GM12878 (cell line): ENCODE data around the gene SLC35C1. TPM values are rescaled to one million over a fixed set of nuclear protein-coding genes. Genes with fewer than 3 reads are reported as not detected.

Source experiments
- CEBPB ChIP-seq, 2 experiments: fragments of 150-350 bp in 1 of 2; IDR thresholded peaks; 2 replicates each; pipeline ENCODE4 v1.6.1; 2012 to 2014; ENCODE audit warnings: low read depth in 2 of 2, low read length in 2 of 2, borderline replicate concordance in 1 of 2, inconsistent platforms in 1 of 2
- CREB1 ChIP-seq: IDR thresholded peaks from 2 replicates; pipeline ENCODE4 v1.6.1; 2012; ENCODE audit warnings: low read depth, mild to moderate bottlenecking, inconsistent platforms
- CTCF ChIP-seq, 3 experiments: IDR thresholded peaks in 2 of 3; conservative IDR thresholded peaks in 1 of 3; 2 replicates each; pipeline ENCODE4 v1.5.1; 2011; ENCODE audit warnings: low read depth in 3 of 3, low read length in 3 of 3, mild to moderate bottlenecking in 3 of 3, control low read depth in 2 of 3, moderate library complexity in 2 of 3, inconsistent platforms in 1 of 3, mixed read lengths in 1 of 3; ENCODE audit not compliant: control insufficient read depth in 2 of 3, insufficient read depth in 1 of 3; ENCODE audit errors: extremely low read depth in 1 of 3
- EED ChIP-seq: sonication (generic); IDR thresholded peaks from 2 replicates; pipeline ENCODE4 v1.6.1; 2016; ENCODE audit warnings: antibody characterized with exemption, low read depth
- EGR1 ChIP-seq, 2 experiments: IDR thresholded peaks; 1 replicate in 1 of 2; 2 replicates in 1 of 2; pipeline ENCODE4 v1.6.1; 2011 to 2012; ENCODE audit warnings: low read depth in 2 of 2, low read length in 2 of 2, borderline replicate concordance in 1 of 2, mild to moderate bottlenecking in 1 of 2, moderate library complexity in 1 of 2
- GATAD2B ChIP-seq: fragments of 450-650 bp; conservative IDR thresholded peaks from 2 replicates; pipeline ENCODE4 v1.6.1; 2017; ENCODE audit warnings: low read depth, mild to moderate bottlenecking, moderate library complexity
- IKZF1 ChIP-seq: fragments of 450-650 bp; conservative IDR thresholded peaks from 2 replicates; pipeline ENCODE4 v1.6.1; 2017; ENCODE audit warnings: antibody characterized with exemption, mild to moderate bottlenecking
- MEF2B ChIP-seq: fragments of 450-650 bp; IDR thresholded peaks from 2 replicates; pipeline ENCODE4 v1.6.1; 2018; ENCODE audit warnings: mild to moderate bottlenecking, moderate library complexity; ENCODE audit not compliant: partially characterized antibody, poor library complexity, severe bottlenecking
- MTA3 ChIP-seq: IDR thresholded peaks from 2 replicates; pipeline ENCODE4 v1.6.1; 2012; ENCODE audit warnings: low read length, inconsistent platforms, borderline replicate concordance
- PAX5 ChIP-seq: IDR thresholded peaks from 2 replicates; pipeline ENCODE4 v1.6.1; 2011; ENCODE audit warnings: low read depth, low read length, borderline replicate concordance
- POLR2AphosphoS5 ChIP-seq: IDR thresholded peaks from 2 replicates; pipeline ENCODE4 v1.6.1; 2011; ENCODE audit warnings: mild to moderate bottlenecking, low read length, inconsistent platforms
- POU2F2 ChIP-seq: IDR thresholded peaks from 3 replicates; pipeline ENCODE4 v1.6.1; 2011; ENCODE audit warnings: low read depth, mild to moderate bottlenecking, low read length, borderline replicate concordance
- RAD21 ChIP-seq: IDR thresholded peaks from 2 replicates; pipeline ENCODE4 v1.6.1; 2011; ENCODE audit warnings: mild to moderate bottlenecking, low read depth, low read length, moderate library complexity; ENCODE audit not compliant: insufficient read depth
- RAD51 ChIP-seq: fragments of 450-650 bp; IDR thresholded peaks from 2 replicates; pipeline ENCODE4 v1.6.1; 2016; ENCODE audit warnings: moderate library complexity, mild to moderate bottlenecking, inconsistent platforms
- TCF12 ChIP-seq: IDR thresholded peaks from 2 replicates; pipeline ENCODE4 v1.6.1; 2011; ENCODE audit warnings: low read depth, mild to moderate bottlenecking, low read length
- ZBED1 ChIP-seq: IDR thresholded peaks from 2 replicates; pipeline ENCODE4 v1.6.1; 2016; ENCODE audit warnings: borderline replicate concordance
- ZNF207 ChIP-seq: fragments of 450-650 bp; IDR thresholded peaks from 2 replicates; pipeline ENCODE4 v1.6.1; 2014; ENCODE audit warnings: antibody characterized with exemption, mild to moderate bottlenecking, borderline replicate concordance
- ZNF217 ChIP-seq: fragments of 450-650 bp; IDR thresholded peaks from 2 replicates; pipeline ENCODE4 v1.6.1; 2017; ENCODE audit warnings: antibody characterized with exemption, mild to moderate bottlenecking
- ZNF274 ChIP-seq: IDR thresholded peaks from one replicate; pipeline ENCODE4 v1.8.0; 2011; ENCODE audit not compliant: insufficient read length, insufficient read depth
- ZNF592 ChIP-seq: fragments of 450-650 bp; IDR thresholded peaks from 2 replicates; pipeline ENCODE4 v1.6.1; 2017; ENCODE audit warnings: mild to moderate bottlenecking, moderate library complexity
- polyA plus RNA-seq, 11 experiments: library from polyadenylated mRNA; depleted of rRNA in 4 of 11; unstranded in 6 of 11; stranded (reverse) in 5 of 11; fragments of >200 nt; fragmentation: Nextera tagmentation in 4 of 11; fragmentation: Illumina TruSeq in 1 of 11; extraction: Ambion mirVana in 4 of 11; extraction: Trizol in 1 of 11; gene quantifications; 1 replicate in 1 of 11; 2 replicates in 10 of 11; pipeline versions ENCODE4 v1.2.1 to v1.2.3, GENCODE V29; 2011 to 2016; ENCODE audit warnings: inconsistent platforms in 2 of 11, missing spikeins in 2 of 11, low read depth in 1 of 11
- total RNA-seq, 4 experiments: library from RNA; depleted of rRNA in 3 of 4; stranded (reverse); fragments of >200 nt in 3 of 4; fragmentation: Illumina TruSeq in 1 of 4; extraction: Trizol in 1 of 4; gene quantifications; 2 replicates each; pipeline versions ENCODE4 v1.2.1 to v1.2.3, GENCODE V29; 2013 to 2021

Gene SLC35C1
- total and polyA plus RNA-seq, 10 of the 15 experiments (the other 5 are each of a cell fraction or from before 2014, with no cell fraction given): 0.55 to 9.7 (median 4.3) TPM

GRCh38 chr11:45771566-45772448, 33.1 kb upstream of the SLC35C1 start (continued):
- 0 out of 2 replicates have a peak, but pooled peaks have one; percentile 38 for TF ChIP-seq ZNF592
- TF ChIP-seq GATAD2B: no peak
- peak; percentile 96 for TF ChIP-seq MEF2B
- no peak for TF ChIP-seq CREB1
- peak; percentile 73 for TF ChIP-seq RAD21
- peak in 1 of 2 experiments; percentile 49; a peak in 1 of 3 replicates for TF ChIP-seq EGR1 (IDR thresholded peaks at IDR 0.05; ENCODE audit: borderline replicate concordance in 1 of 2, low read depth in 2 of 2, low read length in 2 of 2)
- TF ChIP-seq RAD51: no peak
- TF ChIP-seq CTCF (IDR thresholded peaks at IDR 0.05 in 2 of 3, conservative IDR thresholded peaks at IDR 0.05 in 1 of 3; ENCODE audit: control insufficient read depth in 2 of 3, extremely low read depth in 1 of 3, insufficient read depth in 1 of 3, low read depth in 3 of 3, low read length in 3 of 3): peak; percentile 91 to 97 (median 97); a peak in 5 of 6 replicates
- TF ChIP-seq ZBED1: no peak
- TF ChIP-seq ZNF207: peak; percentile 71; the same call in 1 of the 2 replicates
- TF ChIP-seq ZNF217: no peak
- no peak for TF ChIP-seq PAX5
- no peak for TF ChIP-seq MTA3
- TF ChIP-seq EED: peak; percentile 42; the same call in 1 of the 2 replicates
- no peak for TF ChIP-seq POU2F2
- TF ChIP-seq POLR2AphosphoS5: no peak
- 0 out of 2 replicates have a peak, but pooled peaks have one; percentile 53 for TF ChIP-seq TCF12
- no peak for TF ChIP-seq ZNF274
- TF ChIP-seq IKZF1: peak; percentile 74
- TF ChIP-seq CEBPB (IDR thresholded peaks at IDR 0.05; ENCODE audit: borderline replicate concordance in 1 of 2, low read depth in 2 of 2, low read length in 2 of 2): no peak
- TF ChIP-seq, all 136 proteins: peak for 21
